Gastroesophageal sphincter (tissue), 3 donors: ENCODE measurements around the gene MRPL46.

Experiments
- CTCF ChIP-seq, 4 experiments: fragments of 200-600 bp in 2 of 4; fragments of 450-650 bp in 2 of 4; sonication (generic) in 1 of 4; IDR thresholded peaks; one replicate each; pipeline ENCODE4 v1.5.1; 2017 to 2019; ENCODE audit warnings: antibody characterized with exemption in 4 of 4, mild to moderate bottlenecking in 2 of 4, moderate library complexity in 2 of 4
- POLR2A ChIP-seq, 2 donors: fragments of 450-650 bp; IDR thresholded peaks; one replicate each; pipeline ENCODE4 v1.6.1; 2017; ENCODE audit warnings: antibody characterized with exemption in 2 of 2, mild to moderate bottlenecking in 2 of 2, moderate library complexity in 1 of 2

GRCh38 chr15:88419830-88420229 lies 47.4 kb downstream of the MRPL46 start:
- TF ChIP-seq CTCF (IDR thresholded peaks at IDR 0.05) (no peak), POLR2A (IDR thresholded peaks at IDR 0.05) (no peak)
